ENCODE measurements around the gene KLHL12. TPM values are rescaled to one million over a fixed set of nuclear protein-coding genes. Genes with fewer than 3 reads are reported as not detected.
"Not testable (repeated sequence)": the region's sequence is repeated elsewhere in the genome, so short reads cannot be mapped to it uniquely, and the experiment has no call there.

The KLHL12 gene
- total RNA-seq, 1 donor from 2014 or later = 18.8 TPM

DNA sequence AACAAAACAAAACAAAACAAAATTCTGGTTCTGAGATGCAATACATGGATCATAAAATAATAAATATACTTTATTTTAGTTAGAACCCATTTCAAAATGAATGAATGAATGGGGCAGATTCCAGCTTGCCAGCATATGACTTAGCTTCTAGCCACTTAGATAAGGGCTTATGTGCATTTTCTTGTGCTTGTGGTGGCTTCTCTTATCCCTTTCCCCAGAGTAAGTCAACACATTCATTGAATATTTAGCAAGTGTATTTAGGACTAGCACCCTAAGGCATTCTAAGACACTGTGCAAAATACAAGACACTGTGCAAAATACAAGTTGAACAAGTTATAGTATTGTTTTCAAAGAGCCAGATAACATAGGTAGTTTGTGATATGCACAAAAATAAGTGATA lies 26.4 kb upstream of the KLHL12 start:
- no peak for ATAC-seq
- DNase-seq = no peak
- intact Hi-C loops (cut with micrococcal nuclease) = no loop called here

DNA sequence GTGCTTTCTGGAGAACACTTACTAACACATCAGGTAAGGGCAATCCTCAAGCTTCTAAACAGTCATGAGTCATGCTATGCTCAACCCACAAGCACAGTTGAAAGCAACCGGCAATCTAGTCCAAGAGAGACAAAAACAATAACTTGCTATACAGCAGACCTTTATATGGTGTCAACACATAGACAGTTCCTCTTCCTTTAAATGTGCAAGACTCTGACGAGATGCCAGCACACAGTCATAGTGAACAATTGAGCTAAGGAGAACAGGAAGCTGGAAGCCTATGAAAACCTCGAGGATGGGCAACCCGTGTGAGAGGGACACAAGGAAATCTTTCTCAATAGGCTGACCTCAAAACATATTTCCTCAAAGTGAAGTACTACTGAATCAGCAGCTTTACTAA lies 25.8 kb upstream of the KLHL12 start:
- intact Hi-C loops (cut with micrococcal nuclease) = no loop called here
- ATAC-seq = peak; percentile 58
- DNase-seq = no peak

DNA sequence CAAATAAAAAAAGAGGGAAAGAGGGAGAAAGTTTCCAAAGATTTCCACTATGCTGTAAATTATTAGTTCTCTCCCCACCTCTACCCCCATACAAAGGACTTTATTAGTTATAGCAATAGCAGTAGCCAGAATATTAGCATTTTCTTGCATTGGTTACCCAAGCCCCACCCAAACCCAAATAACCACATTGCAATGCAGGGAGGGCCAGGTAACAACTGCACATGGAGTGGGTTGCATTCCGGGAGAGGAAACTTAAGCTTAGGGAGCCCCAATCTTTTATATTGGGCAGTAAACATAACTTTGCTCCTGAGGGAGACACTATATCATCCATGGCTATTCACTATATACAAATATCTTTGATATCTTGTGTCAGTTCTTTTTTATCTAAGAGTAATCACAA lies 25.1 kb upstream of the KLHL12 start:
- DNase-seq = no peak
- intact Hi-C loops (cut with micrococcal nuclease) = no loop called here
- no peak for ATAC-seq

- no peak for ATAC-seq
- intact Hi-C loops (cut with micrococcal nuclease) = no loop called here
Observed at GRCh38 chr1:202951437-202951836, 24.4 kb upstream of the KLHL12 start.

GRCh38 chr1:202945483-202945882 lies 18.4 kb upstream of the KLHL12 start:
- ATAC-seq = no peak
- intact Hi-C loops (cut with micrococcal nuclease) = no loop called here

More at GRCh38 chr1:202951437-202951836, 24.4 kb upstream of the KLHL12 start:
- DNase-seq = no peak

DNA sequence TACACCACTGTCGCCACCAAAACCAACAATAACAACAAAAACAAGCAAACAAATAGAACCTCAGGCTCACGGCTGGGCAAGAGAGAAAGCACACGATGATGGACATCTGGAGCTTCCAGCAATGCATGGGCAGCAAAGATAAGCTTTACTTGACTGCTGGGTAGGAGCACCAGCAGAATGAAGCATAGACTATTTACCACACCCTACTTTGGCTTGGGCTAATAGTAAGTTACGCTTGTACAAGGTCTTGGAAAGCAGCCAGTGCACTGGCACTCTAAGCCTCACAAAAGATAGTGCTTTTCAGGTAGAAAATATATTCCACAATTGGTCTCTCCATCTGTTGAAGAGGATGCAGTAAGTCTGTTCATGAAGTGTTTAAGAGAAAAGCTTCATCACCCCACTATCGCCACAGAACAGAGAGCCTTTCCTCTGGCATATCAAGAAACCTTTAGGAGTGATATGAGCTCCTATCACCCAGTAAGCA lies 17.4 kb upstream of the KLHL12 start:
- intact Hi-C loops (cut with micrococcal nuclease) = no loop called here
- ATAC-seq = no peak
- no peak for DNase-seq

More at GRCh38 chr1:202945483-202945882, 18.4 kb upstream of the KLHL12 start:
- no peak for DNase-seq

GRCh38 chr1:202942426-202942825 lies 15.4 kb upstream of the KLHL12 start:
- intact Hi-C loops (cut with micrococcal nuclease) = no loop called here
- no peak for ATAC-seq
- no peak for DNase-seq

GRCh38 chr1:202941372-202941771 lies 14.3 kb upstream of the KLHL12 start:
- DNase-seq (no peak), ATAC-seq (no peak)
- intact Hi-C loops (cut with micrococcal nuclease) = no loop called here

GRCh38 chr1:202940561-202940960 lies 13.5 kb upstream of the KLHL12 start:
- intact Hi-C loops (cut with micrococcal nuclease) = no loop called here
- ATAC-seq (no peak), DNase-seq (no peak)

DNA sequence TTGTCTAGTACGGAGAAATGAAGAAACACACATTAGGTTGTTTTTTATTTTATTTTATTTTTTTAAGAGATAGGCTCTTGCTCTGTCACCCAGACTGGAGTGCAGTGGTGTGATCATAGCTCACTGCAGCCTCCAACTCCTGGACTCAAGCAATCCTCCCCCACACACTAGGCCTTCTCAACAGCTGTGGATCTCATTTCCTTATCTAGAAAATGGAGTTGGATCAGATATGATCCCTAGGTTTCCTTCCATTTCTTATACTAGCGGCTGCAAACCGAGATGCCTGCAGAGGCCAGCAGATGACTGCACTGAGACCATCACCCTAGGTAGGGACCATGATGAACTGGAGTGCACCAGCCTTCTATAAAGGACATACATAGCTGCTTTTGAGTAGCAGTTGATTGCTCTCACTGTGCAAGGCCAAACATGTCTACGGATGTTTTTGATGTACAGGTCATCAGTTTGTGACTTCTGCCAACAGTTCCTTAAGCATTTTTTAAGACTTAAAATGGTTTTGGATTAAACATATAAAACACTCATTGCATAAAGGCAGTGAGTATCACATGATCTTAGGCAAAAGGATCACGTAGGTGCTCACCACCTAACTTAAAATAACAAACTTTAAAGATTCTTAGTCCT lies 11.4 kb upstream of the KLHL12 start:
- DNase-seq (no peak), ATAC-seq (no peak)
- intact Hi-C loops (cut with micrococcal nuclease) = no loop called here

GRCh38 chr1:202936409-202936808 lies 9.4 kb upstream of the KLHL12 start:
- DNase-seq; ATAC-seq; intact Hi-C loops (cut with micrococcal nuclease): not testable (repeated sequence)

DNA sequence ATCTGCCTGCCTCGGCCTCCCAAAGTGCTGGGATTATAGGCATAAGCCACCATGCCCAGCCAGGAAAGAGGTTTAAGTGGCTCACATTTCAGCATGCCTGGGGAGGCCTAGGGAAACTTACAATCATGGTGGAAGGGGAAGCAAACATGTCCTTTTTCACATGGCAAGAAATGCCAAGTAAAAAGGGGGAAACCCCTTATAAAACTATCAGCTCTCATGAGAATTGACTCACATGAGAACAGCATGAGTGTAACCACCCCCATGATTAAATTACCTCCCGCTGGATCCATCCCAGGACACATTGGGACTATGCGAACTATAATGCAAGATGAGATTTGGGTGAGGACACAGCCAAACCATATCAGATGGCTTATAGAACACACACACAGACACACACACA lies 8.8 kb upstream of the KLHL12 start:
- DNase-seq (no peak), ATAC-seq (no peak)
- intact Hi-C loops (cut with micrococcal nuclease) = no loop called here

DNA sequence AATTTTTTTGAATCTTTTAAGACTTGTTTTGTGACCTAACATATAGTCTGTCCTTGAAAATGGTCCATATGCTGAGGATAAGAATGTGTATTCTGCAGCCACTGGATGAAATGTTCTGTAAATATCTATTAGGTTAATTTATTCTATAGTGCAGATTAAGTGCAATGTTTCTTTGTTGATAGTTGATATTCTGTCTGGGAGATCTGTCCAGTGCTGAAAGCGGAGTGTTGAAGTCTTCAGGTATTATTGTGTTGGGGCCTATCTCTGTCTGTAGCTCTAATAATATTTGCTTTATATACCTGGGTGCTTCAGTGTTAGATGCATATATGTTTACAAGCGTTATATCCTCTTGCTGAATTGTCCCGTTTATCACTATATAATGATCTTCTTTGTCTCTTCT lies 7.7 kb upstream of the KLHL12 start:
- no peak for ATAC-seq
- intact Hi-C loops (cut with micrococcal nuclease) = no loop called here

DNA sequence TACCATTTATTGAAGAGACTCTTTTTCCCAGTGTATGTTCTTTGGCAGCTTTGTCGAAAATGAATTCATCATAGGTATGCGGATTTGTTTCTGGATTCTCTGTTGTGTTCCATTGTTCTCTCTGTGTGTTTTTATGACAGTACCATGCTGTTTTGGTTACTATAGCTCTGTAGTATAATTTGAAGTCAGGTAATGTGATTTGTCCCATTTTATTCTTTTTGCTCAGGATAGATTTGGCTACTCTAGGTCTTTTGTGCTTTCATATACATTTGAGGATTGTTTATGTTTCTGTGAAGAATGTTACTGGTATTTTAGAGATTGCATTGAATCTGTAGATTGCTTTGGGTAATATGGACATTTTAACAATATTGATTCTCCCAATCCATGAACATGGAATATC lies 5.4 kb upstream of the KLHL12 start:
- intact Hi-C loops (cut with micrococcal nuclease) = no loop called here
- DNase-seq (no peak), ATAC-seq (no peak)

More for the DNA sequence above, 7.7 kb upstream of the KLHL12 start:
- DNase-seq = no peak

DNA sequence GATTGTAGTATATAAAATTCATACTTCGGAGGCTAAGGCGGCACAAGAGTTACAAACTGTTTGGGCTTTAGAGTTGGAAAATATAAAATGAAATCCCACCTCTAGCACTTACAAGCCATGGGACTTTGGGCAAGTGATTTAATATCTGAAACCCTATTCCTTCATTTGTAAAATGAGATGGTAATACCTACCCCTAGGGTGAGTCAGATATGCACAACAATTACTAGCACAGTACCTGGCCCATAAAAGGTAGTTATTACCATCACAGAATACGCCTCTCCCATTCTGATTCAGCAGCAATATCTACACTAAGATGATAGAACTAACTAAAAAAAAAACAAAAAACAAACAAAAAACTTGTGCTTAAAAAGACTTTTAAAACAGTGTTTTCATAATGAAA lies 3.5 kb downstream of the KLHL12 start:
- ATAC-seq (no peak), DNase-seq (no peak)
- intact Hi-C loops (cut with micrococcal nuclease) = no loop called here

- ATAC-seq (no peak), DNase-seq (no peak)
- intact Hi-C loops (cut with micrococcal nuclease) = no loop called here
Observed at GRCh38 chr1:202919615-202920014, 7.4 kb downstream of the KLHL12 start.

DNA sequence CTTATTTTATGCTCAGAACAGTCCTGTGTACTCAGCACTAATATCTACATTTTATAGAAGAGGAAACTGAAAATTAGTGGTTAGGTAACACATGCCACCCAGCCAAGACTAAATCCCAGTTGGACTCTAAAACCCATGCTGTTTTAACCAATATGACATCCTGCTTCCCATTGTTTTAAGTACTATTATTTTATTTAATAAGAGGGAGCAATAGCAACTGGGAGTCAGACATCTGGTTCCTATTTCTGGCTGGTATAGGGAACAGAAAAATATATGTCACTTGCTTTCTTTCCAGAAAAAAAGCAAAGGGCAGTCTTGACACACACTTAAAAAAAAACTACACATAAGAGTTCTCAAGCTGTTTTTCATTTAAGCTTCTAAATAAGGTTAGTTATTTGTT lies 11.9 kb downstream of the KLHL12 start:
- intact Hi-C loops (cut with micrococcal nuclease) = no loop called here
- ATAC-seq = no peak

DNA sequence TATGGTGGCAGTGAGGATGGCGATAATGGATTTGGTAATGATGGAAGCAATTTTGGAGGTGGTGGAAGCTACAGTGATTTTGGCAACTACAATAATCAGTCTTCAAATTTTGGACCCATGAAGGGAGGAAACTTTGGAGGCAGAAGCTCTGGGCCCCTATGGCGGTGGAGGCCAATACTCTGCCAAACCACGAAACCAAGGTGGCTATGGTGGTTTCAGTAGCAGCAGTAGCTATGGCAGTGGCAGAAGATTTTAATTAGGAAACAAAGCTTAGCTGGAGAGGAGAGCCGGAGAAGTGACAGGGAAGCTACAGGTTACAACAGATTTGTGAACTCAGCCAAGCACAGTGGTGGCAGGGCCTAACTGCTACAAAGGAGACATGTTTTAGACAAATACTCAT lies 14.6 kb downstream of the KLHL12 start:
- ATAC-seq; intact Hi-C loops (cut with micrococcal nuclease); DNase-seq: not testable (repeated sequence)

More for the DNA sequence above, 11.9 kb downstream of the KLHL12 start:
- DNase-seq = no peak

- ATAC-seq (no peak), DNase-seq (no peak)
- intact Hi-C loops (cut with micrococcal nuclease) = no loop called here
Observed at GRCh38 chr1:202909494-202909893, 17.5 kb downstream of the KLHL12 start.

DNA sequence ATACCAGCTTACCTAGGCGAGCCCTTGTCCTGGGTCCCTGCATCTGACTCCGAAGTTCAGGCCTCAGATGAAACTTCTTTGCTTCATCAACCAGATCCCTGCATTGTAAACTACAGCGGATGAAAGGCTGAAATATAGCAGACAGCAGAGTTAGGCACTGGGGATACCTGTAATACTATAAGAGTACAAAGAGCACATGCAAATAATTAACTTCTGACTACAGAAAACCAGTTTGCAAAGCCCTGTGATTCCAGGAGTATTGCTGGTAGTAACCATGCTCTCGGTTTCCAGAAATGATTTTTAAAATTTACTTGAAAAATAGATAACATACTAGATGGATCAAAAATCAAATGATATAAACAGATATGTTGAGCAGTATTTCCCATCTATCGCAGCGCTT lies 18.0 kb downstream of the KLHL12 start:
- intact Hi-C loops (cut with micrococcal nuclease) = no loop called here
- DNase-seq (no peak), ATAC-seq (no peak)

GRCh38 chr1:202905331-202905730 lies 21.7 kb downstream of the KLHL12 start:
- intact Hi-C loops (cut with micrococcal nuclease) = no loop called here
- DNase-seq (no peak), ATAC-seq (no peak)

Data from left ventricle myocardium superior (tissue), 1 donor.